Cardiac muscle cell (in vitro differentiated cells and primary cell): ENCODE data around the gene PPP1R10. TPM values are rescaled to one million over a fixed set of nuclear protein-coding genes. Genes with fewer than 3 reads are reported as not detected.

Source experiments
- DNase-seq, 2 donors: peaks; one replicate each; pipeline versions ENCODE4 v3.0.0 to v3.0.0-alpha.2; 2010 to 2017; ENCODE audit warnings: low read depth in 1 of 2, low spot score in 1 of 2
- H3K27ac ChIP-seq: fragments of 200-600 bp; sonication (generic); 2 replicates; pipeline ENCODE4 v1.5.1; 2016
- H3K27me3 ChIP-seq: fragments of 200-600 bp; sonication (generic); 2 replicates; pipeline ENCODE4 v1.6.0; 2016; ENCODE audit warnings: control low read depth
- H3K36me3 ChIP-seq: fragments of 200-600 bp; sonication (generic); 2 replicates; pipeline ENCODE4 v1.5.1; 2016; ENCODE audit warnings: control low read depth
- H3K4me1 ChIP-seq: fragments of 200-600 bp; sonication (generic); 2 replicates; pipeline ENCODE4 v1.8.1; 2017; ENCODE audit warnings: low read depth, mild to moderate bottlenecking, mixed run types
- H3K4me3 ChIP-seq: fragments of 200-600 bp; sonication (generic); 2 replicates; pipeline ENCODE4 v1.5.1; 2016; ENCODE audit warnings: mild to moderate bottlenecking
- H3K9me3 ChIP-seq: fragments of 200-600 bp; sonication (generic); 2 replicates; pipeline ENCODE4 v1.5.1; 2017; ENCODE audit warnings: low read depth, mild to moderate bottlenecking, control low read depth
- polyA plus RNA-seq: library from polyadenylated mRNA; unstranded; fragments of >200 nt; fragmentation: Nextera tagmentation; extraction: Ambion mirVana; gene quantifications from 2 replicates; pipeline ENCODE4 v1.2.1, GENCODE V29; 2016
- total RNA-seq: library from RNA; depleted of rRNA; stranded (reverse); fragments of >200 nt; gene quantifications from 2 replicates; pipeline ENCODE4 v1.2.3, GENCODE V29; 2016
- TF ChIP-seq, protein P1 (sequence below): IDR thresholded peaks from 2 replicates; pipeline ENCODE4 v1.5.1; 2012; ENCODE audit warnings: low read depth, mild to moderate bottlenecking, low read length

Gene PPP1R10
- total and polyA plus RNA-seq, 2 experiments from 2014 or later: 42.4 to 65.6 TPM

- no peak overlapping the region for H3K27ac ChIP-seq
- no peaks in the 10 kb centered on the region for H3K27me3 ChIP-seq
- H3K4me3 ChIP-seq: no peak overlapping the region
- no peaks in the 10 kb centered on the region for H3K9me3 ChIP-seq
- no peak for DNase-seq
- no peaks in the 10 kb centered on the region for H3K36me3 ChIP-seq
- H3K4me1 ChIP-seq: peaks cover 8% of the 10 kb centered on the region
- TF ChIP-seq, protein P1, sequence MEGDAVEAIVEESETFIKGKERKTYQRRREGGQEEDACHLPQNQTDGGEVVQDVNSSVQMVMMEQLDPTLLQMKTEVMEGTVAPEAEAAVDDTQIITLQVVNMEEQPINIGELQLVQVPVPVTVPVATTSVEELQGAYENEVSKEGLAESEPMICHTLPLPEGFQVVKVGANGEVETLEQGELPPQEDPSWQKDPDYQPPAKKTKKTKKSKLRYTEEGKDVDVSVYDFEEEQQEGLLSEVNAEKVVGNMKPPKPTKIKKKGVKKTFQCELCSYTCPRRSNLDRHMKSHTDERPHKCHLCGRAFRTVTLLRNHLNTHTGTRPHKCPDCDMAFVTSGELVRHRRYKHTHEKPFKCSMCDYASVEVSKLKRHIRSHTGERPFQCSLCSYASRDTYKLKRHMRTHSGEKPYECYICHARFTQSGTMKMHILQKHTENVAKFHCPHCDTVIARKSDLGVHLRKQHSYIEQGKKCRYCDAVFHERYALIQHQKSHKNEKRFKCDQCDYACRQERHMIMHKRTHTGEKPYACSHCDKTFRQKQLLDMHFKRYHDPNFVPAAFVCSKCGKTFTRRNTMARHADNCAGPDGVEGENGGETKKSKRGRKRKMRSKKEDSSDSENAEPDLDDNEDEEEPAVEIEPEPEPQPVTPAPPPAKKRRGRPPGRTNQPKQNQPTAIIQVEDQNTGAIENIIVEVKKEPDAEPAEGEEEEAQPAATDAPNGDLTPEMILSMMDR: no peak
Measured at GRCh38 chr6:30568245-30568644, 48.8 kb downstream of the PPP1R10 start.

DNA sequence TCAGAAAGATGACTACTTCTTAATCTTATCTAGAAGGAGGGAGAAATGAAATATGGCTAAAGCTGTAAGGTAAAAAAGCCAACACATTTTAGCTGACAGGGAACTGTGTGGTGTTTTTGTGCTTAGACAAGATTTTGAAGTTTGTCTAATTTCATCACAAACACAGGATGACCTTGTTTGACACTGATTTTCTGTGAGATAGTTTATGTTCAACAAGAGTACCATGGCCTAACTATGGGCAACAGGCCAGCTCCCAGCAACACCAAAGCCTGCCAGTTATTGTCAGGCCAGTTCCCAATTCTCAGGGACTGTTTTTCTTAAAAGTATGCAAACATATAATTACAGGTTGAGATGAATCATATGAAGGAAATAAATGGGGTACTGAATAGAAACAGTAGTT, 51.3 kb downstream of the PPP1R10 start:
- peak in 1 of 2 donors; percentile 45 for DNase-seq
- no peaks in the 10 kb centered on the region for H3K9me3 ChIP-seq
- H3K27ac ChIP-seq: no peak overlapping the region
- H3K36me3 ChIP-seq: peaks cover 7% of the 10 kb centered on the region
- no peaks in the 10 kb centered on the region for H3K4me1 ChIP-seq
- no peak overlapping the region for H3K4me3 ChIP-seq
- TF ChIP-seq, protein P1: no peak
- H3K27me3 ChIP-seq: no peaks in the 10 kb centered on the region

GRCh38 chr6:30564114-30564513, 52.9 kb downstream of the PPP1R10 start:
- Histone ChIP-seq H3K36me3 (peaks cover 7% of the 10 kb centered on the region), H3K27ac (no peak overlapping the region), H3K4me1 (no peaks in the 10 kb centered on the region), H3K4me3 (no peak overlapping the region), H3K27me3 (no peaks in the 10 kb centered on the region), H3K9me3 (no peaks in the 10 kb centered on the region)
- TF ChIP-seq, protein P1: no peak
- DNase-seq: no peak

- Histone ChIP-seq H3K4me3 (no peak overlapping the region), H3K9me3 (no peaks in the 10 kb centered on the region), H3K27ac (no peak overlapping the region), H3K4me1 (peaks cover 7% of the 10 kb centered on the region), H3K27me3 (no peaks in the 10 kb centered on the region), H3K36me3 (peaks cover 7% of the 10 kb centered on the region)
- no peak for DNase-seq
- TF ChIP-seq, protein P1: no peak
Measured at GRCh38 chr6:30562470-30563425, 54.3 kb downstream of the PPP1R10 start.

DNA sequence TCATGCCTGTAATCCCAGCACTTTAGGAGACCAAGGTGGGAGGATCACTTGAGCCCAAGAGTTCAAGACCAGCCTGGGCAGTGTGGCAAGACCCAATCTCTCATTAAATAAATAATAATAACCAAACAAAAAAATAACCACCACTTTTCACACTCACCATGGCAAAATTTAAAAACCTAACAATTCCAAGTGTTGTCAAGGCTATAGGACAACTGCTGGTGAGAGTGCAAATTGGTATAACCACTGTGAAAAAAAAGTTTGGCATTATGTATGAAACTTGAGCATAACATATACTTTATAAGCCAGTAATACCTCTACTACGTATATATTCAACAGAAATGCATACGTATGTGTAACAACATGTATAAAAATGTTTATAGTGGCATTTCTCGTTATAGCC, 56.1 kb downstream of the PPP1R10 start:
- no peak overlapping the region for H3K27ac ChIP-seq
- peaks cover 7% of the 10 kb centered on the region for H3K4me1 ChIP-seq
- H3K36me3 ChIP-seq: peaks cover 7% of the 10 kb centered on the region
- H3K27me3 ChIP-seq: no peaks in the 10 kb centered on the region
- no peak overlapping the region for H3K4me3 ChIP-seq
- TF ChIP-seq, protein P1: no peak
- DNase-seq: no peak
- H3K9me3 ChIP-seq: no peaks in the 10 kb centered on the region
